IMR-90 (cell line): ENCODE measurements around the gene ROR2. TPM values are rescaled to one million over a fixed set of nuclear protein-coding genes. Genes with fewer than 3 reads are reported as not detected.

Source experiments
- ATAC-seq: fragments of 200-7000 bp; cut with Tn5 transposase; 2 replicates; pipeline ENCODE4 v1.9.1; 2020; ENCODE audit warnings: low read depth, mild to moderate bottlenecking, moderate library complexity
- BruUV-seq: library from RNA; stranded (reverse); fragments of 400-500 nt; replicated peaks from 2 replicates; lab custom pipeline; 2021; lab: Mats Ljungman, UMichigan
- CTCF ChIA-PET: fragments of 300-600 bp; formaldehyde crosslinking; extraction: SDS; loops from one replicate; lab custom pipeline; 2021; ENCODE audit warnings: antibody characterized with exemption; lab: Yijun Ruan, JAX
- POLR2A ChIA-PET: fragments of 300-600 bp; sonication (Branson Sonifier 250); formaldehyde crosslinking; loops from one replicate; lab custom pipeline; 2022; ENCODE audit warnings: antibody characterized with exemption; ENCODE audit not compliant: unreplicated experiment; lab: Charles Lee
- DNase-seq: peaks from one replicate; pipeline ENCODE4 v3.0.0; 2013
- H2AFZ ChIP-seq: replicated peaks from 2 replicates; pipeline ENCODE3; 2013; ENCODE audit warnings: low read length, mild to moderate bottlenecking; ENCODE audit not compliant: poor library complexity
- H2AK5ac ChIP-seq: 2 replicates; pipeline ENCODE4 v1.6.1; 2013; ENCODE audit warnings: low read depth, low read length, inconsistent platforms
- H2AK9ac ChIP-seq: replicated peaks from 2 replicates; pipeline ENCODE3; 2013; ENCODE audit warnings: mild to moderate bottlenecking, low read depth, low read length, moderate library complexity; ENCODE audit not compliant: poor library complexity
- H2BK120ac ChIP-seq: 2 replicates; pipeline ENCODE4 v1.6.1; 2013; ENCODE audit warnings: low read depth, low read length, inconsistent platforms
- H2BK15ac ChIP-seq: 3 replicates; pipeline ENCODE4 v1.6.1; 2013; ENCODE audit warnings: low read depth, low read length, inconsistent platforms
- H2BK20ac ChIP-seq: 2 replicates; pipeline ENCODE4 v1.6.1; 2013; ENCODE audit warnings: low read depth, mild to moderate bottlenecking, inconsistent platforms, low read length, moderate library complexity
- H2BK5ac ChIP-seq: 2 replicates; pipeline ENCODE4 v1.6.1; 2013; ENCODE audit warnings: mild to moderate bottlenecking, low read depth, low read length, inconsistent platforms; ENCODE audit not compliant: poor library complexity, severe bottlenecking
- H3K14ac ChIP-seq: replicated peaks from 2 replicates; pipeline ENCODE4 v1.6.1; 2013; ENCODE audit warnings: low read depth, low read length, inconsistent platforms
- H3K18ac ChIP-seq: 2 replicates; pipeline ENCODE4 v1.6.1; 2013; ENCODE audit warnings: low read depth, low read length, control low read depth
- H3K23ac ChIP-seq: 2 replicates; pipeline ENCODE4 v1.6.1; 2013; ENCODE audit warnings: low read depth, low read length, inconsistent platforms
- H3K27ac ChIP-seq: 2 replicates; pipeline ENCODE4 v1.5.1; 2013; ENCODE audit warnings: mild to moderate bottlenecking, control low read depth, low read length; ENCODE audit not compliant: insufficient read depth
- H3K27me3 ChIP-seq: 2 replicates; pipeline ENCODE4 v1.6.1; 2013; ENCODE audit warnings: low read length; ENCODE audit not compliant: control insufficient read depth, insufficient read depth
- H3K36me3 ChIP-seq: 2 replicates; pipeline ENCODE4 v1.6.1; 2013; ENCODE audit warnings: low read length, mixed read lengths; ENCODE audit not compliant: control insufficient read depth, insufficient read depth
- H3K4ac ChIP-seq: 2 replicates; pipeline ENCODE4 v1.6.1; 2013; ENCODE audit warnings: low read depth, low read length, inconsistent platforms
- H3K4me1 ChIP-seq: 2 replicates; pipeline ENCODE4 v1.6.1; 2013; ENCODE audit warnings: low read length, mixed read lengths; ENCODE audit not compliant: control insufficient read depth, insufficient read depth
- H3K4me2 ChIP-seq: 2 replicates; pipeline ENCODE4 v1.6.1; 2013; ENCODE audit warnings: low read depth, mild to moderate bottlenecking, control low read depth, low read length, moderate library complexity
- H3K4me3 ChIP-seq: 2 replicates; pipeline ENCODE4 v1.5.1; 2013; ENCODE audit warnings: low read depth, mild to moderate bottlenecking, control low read depth, low read length, moderate library complexity; ENCODE audit not compliant: insufficient read depth
- H3K56ac ChIP-seq: 2 replicates; pipeline ENCODE4 v1.6.1; 2013; ENCODE audit warnings: low read length, inconsistent platforms; ENCODE audit not compliant: insufficient read depth; ENCODE audit errors: extremely low read depth
- H3K79me1 ChIP-seq, 2 experiments: 2 replicates each; pipeline ENCODE4 v1.6.1; 2013; ENCODE audit warnings: low read length in 2 of 2, inconsistent platforms in 1 of 2, low read depth in 1 of 2
- H3K9ac ChIP-seq: 2 replicates; pipeline ENCODE4 v1.6.1; 2013; ENCODE audit warnings: low read depth, low read length, control low read depth
- H3K9me1 ChIP-seq: 2 replicates; pipeline ENCODE4 v1.6.1; 2013; ENCODE audit warnings: low read length, inconsistent platforms; ENCODE audit not compliant: insufficient read depth
- H3K9me3 ChIP-seq: 2 replicates; pipeline ENCODE4 v1.6.1; 2013; ENCODE audit warnings: low read length; ENCODE audit not compliant: control insufficient read depth, insufficient read depth
- H4K20me1 ChIP-seq: 2 replicates; pipeline ENCODE4 v1.6.1; 2013; ENCODE audit warnings: low read length, inconsistent platforms; ENCODE audit not compliant: insufficient read depth
- H4K5ac ChIP-seq: 2 replicates; pipeline ENCODE4 v1.6.1; 2013; ENCODE audit warnings: mild to moderate bottlenecking, low read depth, low read length, control low read depth
- H4K8ac ChIP-seq, 2 experiments: 2 replicates each; pipeline ENCODE4 v1.6.1; 2013; ENCODE audit warnings: low read depth in 2 of 2, low read length in 2 of 2, control low read depth in 1 of 2, inconsistent platforms in 1 of 2
- H4K91ac ChIP-seq: 2 replicates; pipeline ENCODE4 v1.6.1; 2013; ENCODE audit warnings: low read depth, low read length, inconsistent platforms; ENCODE audit not compliant: insufficient read depth
- BHLHE40 ChIP-seq: fragments of 150-350 bp; IDR thresholded peaks from 2 replicates; pipeline ENCODE4 v1.6.1; 2016; ENCODE audit warnings: mild to moderate bottlenecking, low read depth, low read length
- CEBPB ChIP-seq: IDR thresholded peaks from 2 replicates; pipeline ENCODE4 v1.6.1; 2012; ENCODE audit warnings: low read depth, low read length, improper control_type of control experiment
- CHD1 ChIP-seq: IDR thresholded peaks from 2 replicates; pipeline ENCODE4 v1.6.1; 2012; ENCODE audit warnings: low read depth, low read length, improper control_type of control experiment
- CTCF ChIP-seq: conservative IDR thresholded peaks from 2 replicates; pipeline ENCODE4 v1.5.1; 2012; ENCODE audit warnings: mild to moderate bottlenecking, low read depth, low read length, improper control_type of control experiment
- MAFK ChIP-seq: IDR thresholded peaks from 2 replicates; pipeline ENCODE4 v1.6.1; 2012; ENCODE audit warnings: low read depth, low read length, improper control_type of control experiment
- MAZ ChIP-seq: IDR thresholded peaks from 2 replicates; pipeline ENCODE4 v1.6.1; 2012; ENCODE audit warnings: low read depth, mild to moderate bottlenecking, low read length, improper control_type of control experiment, moderate library complexity, borderline replicate concordance
- MXI1 ChIP-seq: IDR thresholded peaks from 2 replicates; pipeline ENCODE4 v1.6.1; 2012; ENCODE audit warnings: low read depth, mild to moderate bottlenecking, low read length, moderate library complexity, borderline replicate concordance
- NFE2L2 ChIP-seq: fragments of 150-350 bp; IDR thresholded peaks from 2 replicates; pipeline ENCODE4 v1.6.1; 2016; ENCODE audit warnings: low read depth, mild to moderate bottlenecking, low read length
- RAD21 ChIP-seq: IDR thresholded peaks from 2 replicates; pipeline ENCODE4 v1.6.1; 2012; ENCODE audit warnings: low read length, improper control_type of control experiment
- RCOR1 ChIP-seq: IDR thresholded peaks from 2 replicates; pipeline ENCODE4 v1.6.1; 2012; ENCODE audit warnings: mild to moderate bottlenecking, low read length, improper control_type of control experiment; ENCODE audit not compliant: insufficient replicate concordance
- RFX5 ChIP-seq: IDR thresholded peaks from 2 replicates; pipeline ENCODE4 v1.8.0; 2012; ENCODE audit warnings: low read depth, mild to moderate bottlenecking, low read length, moderate library complexity
- SMC3 ChIP-seq: fragments of 150-350 bp; IDR thresholded peaks from 2 replicates; pipeline ENCODE4 v1.6.1; 2016; ENCODE audit warnings: low read depth, mild to moderate bottlenecking, antibody characterized with exemption, low read length, moderate library complexity
- USF2 ChIP-seq: fragments of 150-350 bp; IDR thresholded peaks from 2 replicates; pipeline ENCODE4 v1.6.1; 2017; ENCODE audit warnings: mild to moderate bottlenecking, antibody characterized with exemption, low read length, low read depth
- WGBS, 2 experiments: methylation state at CpG; one replicate each; pipeline versions ENCODE4 v1.1.5 to v1.1.7; 2013; ENCODE audit warnings: missing lambda C conversion rate in 2 of 2; ENCODE audit not compliant: insufficient read length in 1 of 2; ENCODE audit errors: extremely low coverage in 2 of 2; 5-methylcytosine and 5-hydroxymethylcytosine counted together
- dilution Hi-C: fragments of 300-500 bp; cut with HindIII; formaldehyde crosslinking; loops from one replicate; pipeline ENCODE4 v1.14.3; 2018; ENCODE audit warnings: low sequenced_read_pairs; ENCODE audit not compliant: unreplicated experiment
- in situ Hi-C: fragments of 300-500 bp; cut with MboI; formaldehyde crosslinking; loops from 3 replicates; pipeline ENCODE4 v1.14.3; 2019; ENCODE audit warnings: low sequenced_read_pairs, inconsistent platforms, mixed read lengths
- intact Hi-C: fragments of 100-400 bp; cut with micrococcal nuclease; formaldehyde crosslinking; loops from 2 replicates; pipeline ENCODE4 v1.10.0; 2022
- polyA plus RNA-seq, 3 experiments: library from polyadenylated mRNA; depleted of rRNA; stranded (reverse); fragments of >200 nt; gene quantifications; 2 replicates each; pipeline ENCODE4 v1.2.3, GENCODE V29; 2012; ENCODE audit warnings: low replicate concordance in 1 of 3
- total RNA-seq: library from RNA; depleted of rRNA; stranded (reverse); fragments of >200 nt; gene quantifications from 2 replicates; pipeline ENCODE4 v1.2.3, GENCODE V29; 2012

Gene ROR2
- total and polyA plus RNA-seq, 2 of the 4 experiments (the other 2 are of a cell fraction) = 2.3 to 4.8 TPM

- TF ChIP-seq SMC3 (peak; percentile 79), MXI1 (no peak)
Measured at GRCh38 chr9:91681461-91682305, 268.3 kb downstream of the ROR2 start (continued).

GRCh38 chr9:91680998-91681397 lies 269.0 kb downstream of the ROR2 start:
- Histone ChIP-seq H3K9ac (no peak overlapping the region), H3K4ac (no peak overlapping the region), H2BK5ac (no peak overlapping the region), H4K8ac (no peak overlapping the region), H3K56ac (no peak overlapping the region), H3K36me3 (no peaks in the 10 kb centered on the region), H3K27ac (no peak overlapping the region), H4K20me1 (no peaks in the 10 kb centered on the region), H3K14ac (no peak overlapping the region), H3K18ac (no peak overlapping the region), H3K4me2 (no peak overlapping the region), H3K79me1 (no peaks in the 10 kb centered on the region), H3K27me3 (no peaks in the 10 kb centered on the region), H2AK5ac (peak overlapping the region; percentile 86; the same call in 1 of the 2 replicates), H3K23ac (no peak overlapping the region), H3K4me3 (no peak overlapping the region), H2AFZ (no peak overlapping the region), H3K4me1 (peaks cover 11% of the 10 kb centered on the region), H3K9me1 (no peaks in the 10 kb centered on the region), H2BK20ac (no peak overlapping the region), H3K9me3 (no peaks in the 10 kb centered on the region), H2BK120ac (no peak overlapping the region), H4K5ac (no peak overlapping the region), H2BK15ac (no peak overlapping the region), H4K91ac (peak overlapping the region; percentile 44; the same call in 1 of the 2 replicates), H2AK9ac (no peak overlapping the region)
- ATAC-seq (no peak), DNase-seq (no peak)
- intact Hi-C loops = loop anchor here (1.0 to 2.0 kb wide), 3 partner anchors 260 to 766 kb away; no protein-coding TSS in a partner anchor
- POLR2A ChIA-PET = no interaction called here
- TF ChIP-seq RCOR1 (no peak), NFE2L2 (no peak), USF2 (no peak), BHLHE40 (no peak), RFX5 (no peak), CTCF (no peak), CEBPB (no peak), MAZ (no peak), CHD1 (no peak), RAD21 (no peak), MAFK (no peak)
- WGBS, 2 experiments = 90% methylated on average over 7 of the region's 15 CpGs; no CpG with 5 or more reads in 1 of the 2 experiments
- BruUV-seq = no TSS peak
- in situ Hi-C loops = loop anchor here (5.0 kb wide), 1 partner anchor 764 kb away; no protein-coding TSS in a partner anchor
- dilution Hi-C loops = no loop called here
- CTCF ChIA-PET = interaction anchor here (0.6 kb wide), 1 partner anchor 425 kb away, joined by 3 read pairs; no protein-coding TSS in a partner anchor
